ENCODE measurements around the gene MPZL3. TPM values are rescaled to one million over a fixed set of nuclear protein-coding genes. Genes with fewer than 3 reads are reported as not detected.

The MPZL3 gene
- total and polyA plus RNA-seq, 2 experiments from 2014 or later, result 0.92 to 2.9 TPM

DNA sequence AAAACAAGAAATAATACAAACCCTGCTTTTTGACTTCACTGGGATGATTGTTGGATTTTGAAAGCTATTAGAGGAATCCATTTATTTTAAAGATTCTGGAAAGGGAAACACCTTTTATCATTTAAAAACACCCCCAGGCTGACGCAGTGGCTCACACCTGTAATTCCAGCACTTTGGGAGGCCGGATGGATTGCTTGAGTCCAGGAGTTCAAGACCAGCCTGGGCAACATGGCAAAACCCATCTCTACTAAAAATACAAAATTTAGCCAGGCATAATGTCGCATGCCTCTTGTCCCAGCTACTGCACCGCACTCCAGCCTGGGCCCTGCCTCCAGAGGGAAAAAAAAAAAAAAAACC lies 75.4 kb downstream of the MPZL3 start (continued):
- TF ChIP-seq EZH2phosphoT487 (IDR thresholded peaks at IDR 0.05; ENCODE audit: unreplicated experiment) (no peak), POLR2AphosphoS5 (IDR thresholded peaks at IDR 0.05; ENCODE audit: low read depth) (no peak), JUNB (IDR thresholded peaks at IDR 0.05; ENCODE audit: unreplicated experiment) (no peak)
- TF ChIP-seq, protein P1, sequence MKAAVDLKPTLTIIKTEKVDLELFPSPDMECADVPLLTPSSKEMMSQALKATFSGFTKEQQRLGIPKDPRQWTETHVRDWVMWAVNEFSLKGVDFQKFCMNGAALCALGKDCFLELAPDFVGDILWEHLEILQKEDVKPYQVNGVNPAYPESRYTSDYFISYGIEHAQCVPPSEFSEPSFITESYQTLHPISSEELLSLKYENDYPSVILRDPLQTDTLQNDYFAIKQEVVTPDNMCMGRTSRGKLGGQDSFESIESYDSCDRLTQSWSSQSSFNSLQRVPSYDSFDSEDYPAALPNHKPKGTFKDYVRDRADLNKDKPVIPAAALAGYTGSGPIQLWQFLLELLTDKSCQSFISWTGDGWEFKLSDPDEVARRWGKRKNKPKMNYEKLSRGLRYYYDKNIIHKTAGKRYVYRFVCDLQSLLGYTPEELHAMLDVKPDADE (IDR thresholded peaks at IDR 0.05), result no peak

Small RNA genes lying within 50 kb of the gene (small RNA-seq; reads per million reads assigned to genes)
- gene HSPE1P18 (ENCODE audit: low replicate concordance), result not detected

Other genes starting within 250 kb of the MPZL3 start
- gene TMPRSS4, start 175.3 kb downstream of the MPZL3 start, total RNA-seq (2014; rRNA removed; shearing (Covaris generic)), result 0.04 and 0.10 TPM in 2 replicates
- 0.35 and 0.58 TPM in 2 replicates for gene TMPRSS4, start 175.3 kb downstream of the MPZL3 start, polyA plus RNA-seq (2016; fragmentation: Nextera tagmentation; extraction: Ambion mirVana)
- not detected in 2 replicates for gene SMIM35, start 165.4 kb downstream of the MPZL3 start, total RNA-seq (2014; rRNA removed; shearing (Covaris generic))
- gene SMIM35, start 165.4 kb downstream of the MPZL3 start, polyA plus RNA-seq (2016; fragmentation: Nextera tagmentation; extraction: Ambion mirVana), result not detected in 2 replicates
- 1.7 and 3.0 TPM in 2 replicates for gene SCN4B, start 99.5 kb downstream of the MPZL3 start, total RNA-seq (2014; rRNA removed; shearing (Covaris generic))
- 0.16 and 0.45 TPM in 2 replicates for gene SCN4B, start 99.5 kb downstream of the MPZL3 start, polyA plus RNA-seq (2016; fragmentation: Nextera tagmentation; extraction: Ambion mirVana)
- 0.03 and 0.04 TPM in 2 replicates for gene SCN2B, start 75.7 kb downstream of the MPZL3 start, total RNA-seq (2014; rRNA removed; shearing (Covaris generic))
- 0.09 TPM in 1 of 2 replicates, not detected in the other for gene SCN2B, start 75.7 kb downstream of the MPZL3 start, polyA plus RNA-seq (2016; fragmentation: Nextera tagmentation; extraction: Ambion mirVana)
- 0.12 and 0.56 TPM in 2 replicates for gene JAML, start 27.4 kb downstream of the MPZL3 start, total RNA-seq (2014; rRNA removed; shearing (Covaris generic))
- 0.26 and 1.0 TPM in 2 replicates for gene JAML, start 27.4 kb downstream of the MPZL3 start, polyA plus RNA-seq (2016; fragmentation: Nextera tagmentation; extraction: Ambion mirVana)
- 2.8 and 4.2 TPM in 2 replicates for gene MPZL2, start 11.9 kb upstream of the MPZL3 start, total RNA-seq (2014; rRNA removed; shearing (Covaris generic))
- gene MPZL2, start 11.9 kb upstream of the MPZL3 start, polyA plus RNA-seq (2016; fragmentation: Nextera tagmentation; extraction: Ambion mirVana), result 2.1 and 2.6 TPM in 2 replicates
- gene CD3E, start 52.4 kb upstream of the MPZL3 start, total RNA-seq (2014; rRNA removed; shearing (Covaris generic)), result not detected in 2 replicates
- gene CD3E, start 52.4 kb upstream of the MPZL3 start, polyA plus RNA-seq (2016; fragmentation: Nextera tagmentation; extraction: Ambion mirVana), result not detected in 2 replicates
- gene CD3D, start 90.3 kb upstream of the MPZL3 start, total RNA-seq (2014; rRNA removed; shearing (Covaris generic)), result not detected in 2 replicates
- gene CD3D, start 90.3 kb upstream of the MPZL3 start, polyA plus RNA-seq (2016; fragmentation: Nextera tagmentation; extraction: Ambion mirVana), result not detected in 2 replicates
- gene CD3G, start 92.0 kb upstream of the MPZL3 start, total RNA-seq (2014; rRNA removed; shearing (Covaris generic)), result not detected in 2 replicates
- not detected in 2 replicates for gene CD3G, start 92.0 kb upstream of the MPZL3 start, polyA plus RNA-seq (2016; fragmentation: Nextera tagmentation; extraction: Ambion mirVana)
- 42.2 and 42.8 TPM in 2 replicates for gene UBE4A, start 107.2 kb upstream of the MPZL3 start, total RNA-seq (2014; rRNA removed; shearing (Covaris generic))
- gene UBE4A, start 107.2 kb upstream of the MPZL3 start, polyA plus RNA-seq (2016; fragmentation: Nextera tagmentation; extraction: Ambion mirVana), result 9.9 and 11.8 TPM in 2 replicates
- 41.7 and 50.1 TPM in 2 replicates for gene ATP5MG, start 149.2 kb upstream of the MPZL3 start, total RNA-seq (2014; rRNA removed; shearing (Covaris generic))
- gene ATP5MG, start 149.2 kb upstream of the MPZL3 start, polyA plus RNA-seq (2016; fragmentation: Nextera tagmentation; extraction: Ambion mirVana), result 987 and 1,075 TPM in 2 replicates
- 66.6 and 72.2 TPM in 2 replicates for gene KMT2A, start 184.1 kb upstream of the MPZL3 start, total RNA-seq (2014; rRNA removed; shearing (Covaris generic))
- 29.0 and 34.3 TPM in 2 replicates for gene KMT2A, start 184.1 kb upstream of the MPZL3 start, polyA plus RNA-seq (2016; fragmentation: Nextera tagmentation; extraction: Ambion mirVana)

All from GM23338 (cell line).